SKM-1 (cell line): Measurements from ENCODE around the gene SSH2.
"Not testable (repeated sequence)": the region's sequence is repeated elsewhere in the genome, so short reads cannot be mapped to it uniquely, and the experiment has no call there.

ENCODE experiments used
- DNase-seq: peaks from one replicate; lab custom pipeline; 2025; ENCODE audit not compliant: unreplicated experiment; lab: John Stamatoyannopoulos, UW

The SSH2 gene, protein sequence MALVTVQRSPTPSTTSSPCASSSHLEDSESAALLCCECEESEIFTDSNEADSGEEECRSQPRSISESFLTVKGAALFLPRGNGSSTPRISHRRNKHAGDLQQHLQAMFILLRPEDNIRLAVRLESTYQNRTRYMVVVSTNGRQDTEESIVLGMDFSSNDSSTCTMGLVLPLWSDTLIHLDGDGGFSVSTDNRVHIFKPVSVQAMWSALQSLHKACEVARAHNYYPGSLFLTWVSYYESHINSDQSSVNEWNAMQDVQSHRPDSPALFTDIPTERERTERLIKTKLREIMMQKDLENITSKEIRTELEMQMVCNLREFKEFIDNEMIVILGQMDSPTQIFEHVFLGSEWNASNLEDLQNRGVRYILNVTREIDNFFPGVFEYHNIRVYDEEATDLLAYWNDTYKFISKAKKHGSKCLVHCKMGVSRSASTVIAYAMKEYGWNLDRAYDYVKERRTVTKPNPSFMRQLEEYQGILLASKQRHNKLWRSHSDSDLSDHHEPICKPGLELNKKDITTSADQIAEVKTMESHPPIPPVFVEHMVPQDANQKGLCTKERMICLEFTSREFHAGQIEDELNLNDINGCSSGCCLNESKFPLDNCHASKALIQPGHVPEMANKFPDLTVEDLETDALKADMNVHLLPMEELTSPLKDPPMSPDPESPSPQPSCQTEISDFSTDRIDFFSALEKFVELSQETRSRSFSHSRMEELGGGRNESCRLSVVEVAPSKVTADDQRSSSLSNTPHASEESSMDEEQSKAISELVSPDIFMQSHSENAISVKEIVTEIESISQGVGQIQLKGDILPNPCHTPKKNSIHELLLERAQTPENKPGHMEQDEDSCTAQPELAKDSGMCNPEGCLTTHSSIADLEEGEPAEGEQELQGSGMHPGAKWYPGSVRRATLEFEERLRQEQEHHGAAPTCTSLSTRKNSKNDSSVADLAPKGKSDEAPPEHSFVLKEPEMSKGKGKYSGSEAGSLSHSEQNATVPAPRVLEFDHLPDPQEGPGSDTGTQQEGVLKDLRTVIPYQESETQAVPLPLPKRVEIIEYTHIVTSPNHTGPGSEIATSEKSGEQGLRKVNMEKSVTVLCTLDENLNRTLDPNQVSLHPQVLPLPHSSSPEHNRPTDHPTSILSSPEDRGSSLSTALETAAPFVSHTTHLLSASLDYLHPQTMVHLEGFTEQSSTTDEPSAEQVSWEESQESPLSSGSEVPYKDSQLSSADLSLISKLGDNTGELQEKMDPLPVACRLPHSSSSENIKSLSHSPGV (N-terminal part only)

DNA sequence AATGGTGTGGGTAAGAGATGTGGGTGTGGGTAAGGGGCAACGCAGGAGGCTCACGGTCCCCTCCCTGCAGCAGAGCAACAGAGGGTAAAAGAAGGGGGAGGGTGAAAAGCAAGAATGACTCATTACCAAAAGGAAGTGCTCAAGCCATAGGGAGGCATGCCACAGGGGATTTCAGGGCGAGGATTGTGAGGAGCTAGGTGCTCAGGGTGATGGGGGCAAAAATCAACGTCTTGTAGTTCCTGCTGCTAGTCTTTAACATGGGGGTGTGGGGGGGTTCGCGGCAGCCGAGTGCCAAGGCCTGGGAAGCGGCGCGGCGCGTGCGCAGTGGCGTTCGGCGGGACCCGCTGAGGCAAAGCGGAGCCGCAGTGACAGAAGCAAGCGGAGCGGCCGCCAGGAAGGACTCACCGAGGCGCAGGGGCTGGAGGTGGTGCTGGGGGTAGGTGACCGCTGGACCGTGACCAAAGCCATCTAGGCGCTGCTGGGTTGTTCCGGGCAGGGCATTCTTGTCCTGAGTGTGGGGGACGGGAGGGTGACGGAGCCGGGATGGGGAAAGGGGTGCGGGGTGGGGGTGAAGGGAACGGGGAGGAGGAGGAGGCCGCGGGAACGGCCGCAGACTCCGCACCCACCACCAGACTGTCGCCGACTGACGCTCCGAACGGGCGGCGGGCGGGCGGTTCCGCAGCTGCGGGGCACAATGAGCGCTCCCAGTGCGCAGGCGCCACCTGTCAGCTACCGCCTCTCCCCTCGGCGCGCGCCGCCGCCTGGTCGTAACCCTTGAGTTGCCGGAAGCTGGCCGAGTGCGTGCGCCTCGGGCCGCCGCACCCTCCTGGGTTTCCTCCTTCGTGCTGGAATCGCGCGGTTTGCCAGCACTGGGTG lies at the start of gene SSH2:
Gene SSH2 (minus strand): TSS at position 696 of the 876 bp plus-strand sequence. CDS start 228 bp downstream, at position 468.
- DNase-seq, result peak; percentile 80

DNA sequence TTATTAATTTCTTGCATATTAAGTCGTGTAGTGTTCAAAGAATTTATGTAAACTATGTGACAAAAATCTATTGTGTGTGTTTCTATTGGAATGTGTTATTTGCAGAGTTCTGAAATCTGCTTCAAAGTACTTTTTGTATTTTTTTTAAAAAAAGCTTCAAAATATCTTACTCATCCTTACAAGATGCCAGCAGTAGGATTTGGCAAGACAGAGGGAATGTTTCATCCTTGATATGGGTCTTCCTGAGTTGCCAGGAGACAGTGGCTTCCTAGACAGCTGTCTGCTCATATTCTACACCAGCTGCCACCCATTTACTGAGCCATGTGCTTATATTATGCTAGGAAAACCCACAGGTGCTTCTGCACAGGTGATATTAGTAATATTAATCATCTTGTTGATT lies 47.8 kb upstream of the SSH2 start:
- DNase-seq, result no peak

DNA sequence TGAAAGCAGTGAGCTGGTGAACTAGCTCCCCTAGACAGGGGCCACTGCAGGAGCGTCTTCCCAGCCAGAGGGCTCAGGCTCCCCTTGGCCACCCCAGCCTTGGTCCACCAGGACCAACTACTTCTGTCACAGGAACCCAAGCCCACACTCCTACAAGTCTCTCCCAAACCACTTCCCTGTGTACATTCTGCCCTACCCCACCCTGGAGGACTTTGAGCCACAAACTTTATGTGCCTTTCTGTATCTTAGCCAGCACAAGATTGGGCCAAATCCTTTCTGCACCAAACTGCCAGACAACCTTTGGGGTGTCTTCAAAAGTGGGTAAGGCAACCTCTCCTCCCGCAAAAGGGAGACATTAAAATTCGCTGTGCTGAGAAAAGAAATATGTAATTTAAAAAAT lies 43.0 kb upstream of the SSH2 start:
- no peak for DNase-seq

DNA sequence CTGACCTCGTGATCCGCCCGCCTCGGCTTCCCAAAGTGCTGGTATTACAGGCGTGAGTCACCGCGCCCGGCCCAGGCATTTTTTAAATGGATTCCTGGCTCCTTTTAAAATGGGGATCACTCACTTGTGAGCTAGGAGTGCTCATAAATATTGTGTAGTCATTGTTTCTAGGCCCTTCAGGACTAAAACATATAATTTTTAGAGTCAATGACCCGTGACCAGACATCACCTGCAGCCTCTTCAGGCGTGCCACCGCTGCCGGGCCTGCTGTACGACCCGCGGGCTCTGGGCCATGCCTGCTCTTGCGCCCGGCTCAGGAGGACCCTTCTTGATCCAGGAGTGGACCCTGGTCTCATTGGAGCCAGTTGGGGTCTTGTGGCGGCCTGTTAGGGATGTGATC lies 42.2 kb upstream of the SSH2 start:
- DNase-seq, result no peak

DNA sequence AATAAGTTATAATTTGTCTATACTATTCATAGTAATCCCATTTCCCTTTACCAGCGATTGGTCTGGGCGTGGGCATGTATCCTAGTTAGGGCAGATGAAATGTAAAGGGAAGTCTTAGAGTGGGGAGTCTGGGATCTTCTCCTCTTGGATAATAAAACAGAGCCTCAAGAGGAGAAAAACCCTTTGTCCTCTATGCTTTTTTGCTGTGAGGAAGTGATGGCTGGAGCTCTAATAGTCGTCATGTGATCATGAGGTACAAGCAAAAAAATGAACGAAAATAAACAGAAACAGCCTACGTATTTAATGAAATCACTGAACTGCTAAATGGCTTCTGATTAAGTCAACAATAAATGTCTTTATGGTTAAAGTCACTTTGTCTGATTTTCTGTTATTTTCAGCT lies 38.2 kb upstream of the SSH2 start:
- DNase-seq, result no peak

DNA sequence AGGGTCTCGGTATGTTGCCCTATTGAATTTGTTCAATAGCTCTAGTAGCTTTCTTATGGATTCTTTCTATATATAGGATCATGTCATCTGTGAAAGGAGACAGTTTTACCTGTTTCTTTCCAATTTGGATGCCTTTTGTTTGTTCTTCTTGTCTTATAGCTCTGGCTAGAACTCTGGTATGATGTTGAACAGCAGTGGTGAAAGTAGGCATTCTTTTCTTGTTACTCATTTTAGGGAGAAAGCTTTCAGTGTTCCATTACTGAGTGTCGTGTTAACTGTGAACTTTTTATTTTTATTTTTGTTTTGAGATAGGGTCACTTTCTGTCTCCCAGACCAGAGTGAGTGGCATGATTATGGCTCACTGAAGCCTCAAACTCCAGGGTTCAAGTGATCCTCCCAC lies 32.6 kb upstream of the SSH2 start:
- no peak for DNase-seq

DNA sequence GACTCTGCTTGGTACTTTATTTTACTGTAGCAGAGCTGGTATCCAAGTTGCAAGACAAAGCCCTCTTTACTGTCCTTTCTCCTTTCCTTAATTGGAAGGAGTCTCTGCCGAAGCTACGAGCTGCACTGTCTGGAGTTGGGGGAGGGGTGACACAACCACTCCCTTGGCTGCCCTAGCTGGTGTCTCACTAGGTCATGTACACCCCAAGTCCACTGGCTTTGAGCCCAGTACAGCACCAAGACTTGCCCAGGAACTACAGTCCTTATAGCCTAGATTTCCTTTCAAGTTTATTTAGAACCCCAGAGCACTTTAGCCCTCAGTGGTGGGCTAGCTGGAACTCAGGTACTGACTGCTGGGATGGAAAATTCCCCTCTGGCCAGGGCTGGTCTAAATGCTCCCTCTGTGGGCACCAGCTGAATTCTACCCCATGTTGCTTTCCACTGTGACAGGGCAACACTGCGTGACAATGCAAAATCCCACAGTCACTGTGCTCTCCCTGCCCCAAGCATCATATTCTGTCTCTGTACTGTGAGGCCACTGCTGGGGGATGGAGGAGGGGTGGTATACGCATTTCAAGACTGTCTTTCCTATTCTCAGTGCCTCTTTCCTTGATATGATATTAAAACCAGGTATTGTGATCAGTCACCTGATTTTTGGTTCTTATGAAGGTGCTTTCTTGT lies 29.8 kb upstream of the SSH2 start:
- no peak for DNase-seq

DNA sequence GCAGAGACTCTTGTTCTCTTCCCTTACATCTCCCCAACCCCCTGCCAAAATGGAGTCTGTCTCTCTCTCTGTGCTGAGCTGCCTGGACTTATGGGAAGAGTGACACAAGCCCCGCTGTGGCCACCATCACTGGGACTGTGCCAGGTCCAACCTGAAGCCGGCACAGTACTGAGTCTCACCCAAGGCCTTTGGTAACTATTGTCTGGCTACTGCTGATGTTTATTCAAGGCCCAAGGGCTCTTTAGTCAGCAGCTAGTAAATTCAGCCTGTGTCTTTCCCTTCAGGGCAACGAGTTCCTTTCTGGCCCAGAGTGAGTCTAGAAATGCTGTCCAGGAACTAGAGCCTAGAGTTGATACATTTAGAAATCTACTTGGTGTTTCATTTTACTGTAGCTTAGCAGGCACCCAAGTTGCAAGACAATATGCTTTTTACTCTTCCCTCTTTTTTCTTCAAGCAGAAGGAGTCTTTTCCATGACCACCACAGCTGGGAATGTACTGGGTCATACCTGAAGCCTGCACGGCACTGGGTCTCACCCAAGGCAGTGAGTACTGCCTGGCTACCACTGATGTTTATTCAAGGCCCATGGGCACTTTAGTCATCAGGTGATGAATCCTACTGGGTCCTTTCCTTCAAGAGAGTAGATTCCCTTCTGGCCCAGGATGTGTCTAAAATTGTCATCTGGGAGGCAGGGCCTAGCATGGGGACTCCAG lies 29.1 kb upstream of the SSH2 start:
- DNase-seq, result no peak

DNA sequence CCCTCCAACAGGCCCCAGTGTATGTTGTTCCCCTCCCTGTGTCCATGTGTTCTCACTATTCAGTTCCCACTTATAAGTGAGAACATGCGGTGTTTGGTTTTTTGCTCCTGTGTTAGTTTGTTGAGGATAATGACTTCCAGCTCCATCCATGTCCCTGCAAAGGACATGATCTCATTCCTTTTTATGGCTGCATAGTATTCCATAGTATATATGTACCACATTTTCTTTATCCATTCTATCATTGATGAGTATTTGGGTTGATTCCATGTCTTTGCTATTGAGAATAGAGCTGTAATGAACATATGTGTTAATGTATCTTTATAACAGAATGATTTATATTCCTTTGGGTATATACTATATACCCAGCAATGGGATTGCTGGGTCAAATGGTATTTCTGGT lies 27.5 kb upstream of the SSH2 start:
- not testable (repeated sequence) for DNase-seq

DNA sequence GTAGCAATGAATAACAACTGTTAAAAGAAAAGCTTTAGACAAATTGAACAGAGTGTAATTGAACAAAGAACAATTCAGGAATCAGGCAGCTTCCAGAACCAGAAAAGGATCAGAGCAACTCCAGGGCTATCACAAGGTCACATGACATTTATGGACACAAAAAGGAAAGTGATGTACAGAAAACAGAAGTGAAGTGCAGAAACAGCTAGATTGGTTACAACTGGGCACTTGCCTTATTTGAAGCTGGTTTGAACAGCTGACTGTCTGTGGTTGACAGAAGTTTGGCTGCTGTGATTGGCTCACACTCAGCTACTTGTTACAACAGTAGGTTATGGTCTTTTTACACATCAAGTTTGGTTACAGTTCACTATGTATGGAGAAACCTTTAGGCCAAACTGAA lies 26.2 kb upstream of the SSH2 start:
- DNase-seq, result no peak

DNA sequence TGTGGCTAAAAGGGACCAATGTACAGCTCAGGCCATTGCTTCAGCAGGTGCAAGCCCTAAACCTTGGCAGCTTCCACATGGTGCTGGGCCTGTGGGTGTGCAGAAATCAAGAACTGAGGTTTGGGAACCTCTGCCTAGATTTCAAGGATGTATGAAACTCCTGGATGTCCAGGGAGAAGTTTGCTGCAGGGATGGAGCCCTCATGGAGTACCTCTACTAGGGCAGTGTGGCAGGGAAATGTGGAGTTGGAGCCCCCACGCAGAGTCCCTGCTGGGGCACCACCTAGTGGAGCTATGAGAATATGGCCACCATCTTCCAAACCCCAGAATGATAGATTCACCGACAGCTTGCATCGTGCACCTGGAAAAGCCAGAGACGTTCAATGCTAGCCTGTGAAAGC lies 24.4 kb upstream of the SSH2 start:
- no peak for DNase-seq

DNA sequence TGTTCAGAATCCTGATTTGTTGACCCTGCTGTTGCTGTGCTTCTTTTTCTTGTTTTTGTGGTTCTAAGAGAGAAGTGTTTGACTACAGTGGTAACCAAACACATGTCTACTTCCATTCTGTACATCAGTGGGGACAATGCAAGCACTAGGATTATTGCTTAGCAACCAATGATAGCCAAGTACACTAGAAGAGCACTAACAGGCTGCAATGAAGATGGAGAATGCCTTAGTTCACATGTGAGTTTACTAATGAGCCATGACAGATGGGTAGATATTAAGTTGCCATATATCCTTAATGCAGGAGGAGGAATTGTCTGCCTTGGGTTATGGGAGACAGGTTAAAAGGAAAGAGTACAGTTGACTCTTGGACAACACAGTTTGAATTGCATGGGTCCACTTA lies 19.7 kb upstream of the SSH2 start:
- no peak for DNase-seq

DNA sequence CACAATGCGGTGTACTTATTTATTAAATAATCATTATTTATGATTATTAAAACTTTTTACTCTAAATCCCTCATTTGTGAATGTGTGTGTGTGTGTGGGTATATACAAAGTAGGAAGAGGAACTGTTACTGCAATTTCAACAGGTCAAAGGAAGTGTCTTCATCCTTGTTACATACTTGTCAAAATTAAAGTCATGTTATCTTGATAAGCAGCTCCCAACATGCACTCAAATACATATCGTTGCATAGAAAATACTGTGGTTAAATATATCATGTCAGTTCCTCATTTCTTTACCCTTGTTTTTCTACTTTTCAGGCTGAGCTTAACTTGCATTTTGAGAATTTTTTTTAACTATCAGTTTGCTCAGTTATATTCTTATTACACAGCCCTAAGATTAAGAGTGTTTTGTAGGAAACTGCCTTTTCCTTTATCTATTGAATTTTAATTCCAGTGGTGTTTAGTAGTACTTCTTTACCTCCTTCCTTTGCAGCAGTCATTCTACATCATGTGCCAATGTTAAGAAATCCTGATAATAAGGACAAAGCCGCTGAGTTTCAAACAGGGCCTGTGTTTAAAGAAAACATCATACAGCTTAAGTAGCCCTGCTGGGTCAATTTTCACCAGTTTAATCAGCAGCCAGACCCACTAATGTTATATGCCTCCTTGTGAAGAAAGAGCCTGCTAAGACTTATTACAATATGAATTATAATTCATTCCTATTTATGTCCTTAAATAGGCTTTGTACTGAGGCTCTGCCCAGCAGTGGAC lies 18.6 kb upstream of the SSH2 start:
- peak; percentile 91 for DNase-seq

DNA sequence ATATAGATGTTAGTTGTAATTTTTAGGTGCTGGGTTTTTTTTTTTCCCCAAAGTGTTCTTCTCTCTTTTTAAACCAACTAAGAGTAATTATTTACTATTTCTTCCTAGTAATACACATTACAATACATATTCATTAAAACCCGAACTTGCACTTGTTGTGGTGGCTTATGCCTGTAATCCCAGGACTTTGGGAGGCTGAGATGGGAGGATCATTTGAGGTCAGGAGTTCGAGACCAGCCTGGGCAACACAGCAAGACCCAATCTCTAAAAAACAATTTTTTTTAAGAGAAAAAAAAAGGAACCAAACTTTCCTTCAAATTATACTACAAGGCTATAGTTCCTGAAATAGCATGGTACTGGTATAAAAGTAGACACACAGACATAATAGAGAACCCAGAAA lies 15.3 kb upstream of the SSH2 start:
- no peak for DNase-seq

DNA sequence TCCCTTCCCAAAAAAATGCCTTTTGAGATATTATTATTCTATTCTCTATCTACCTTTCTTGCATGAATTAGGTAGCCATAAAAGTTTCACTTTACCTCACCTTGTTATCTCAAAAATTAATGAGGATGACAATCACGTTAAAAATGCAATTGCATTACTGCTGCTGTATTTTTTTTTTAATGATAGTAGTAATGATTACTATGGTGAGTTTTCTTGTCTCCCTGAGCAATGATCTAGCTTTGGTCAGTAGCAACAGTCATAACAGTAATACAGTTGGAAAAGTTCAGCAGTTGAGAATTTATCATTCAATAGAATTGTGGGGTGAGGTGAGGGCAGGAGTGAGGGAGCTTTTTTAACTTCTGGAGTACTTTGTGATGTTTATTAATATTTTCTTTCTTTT lies 11.3 kb upstream of the SSH2 start, which contains the start of gene EFCAB5:
Gene EFCAB5 (plus strand): TSS at position 301 of the 400 bp plus-strand sequence. CDS start 163 bp downstream, outside the sequence.
- no peak for DNase-seq

DNA sequence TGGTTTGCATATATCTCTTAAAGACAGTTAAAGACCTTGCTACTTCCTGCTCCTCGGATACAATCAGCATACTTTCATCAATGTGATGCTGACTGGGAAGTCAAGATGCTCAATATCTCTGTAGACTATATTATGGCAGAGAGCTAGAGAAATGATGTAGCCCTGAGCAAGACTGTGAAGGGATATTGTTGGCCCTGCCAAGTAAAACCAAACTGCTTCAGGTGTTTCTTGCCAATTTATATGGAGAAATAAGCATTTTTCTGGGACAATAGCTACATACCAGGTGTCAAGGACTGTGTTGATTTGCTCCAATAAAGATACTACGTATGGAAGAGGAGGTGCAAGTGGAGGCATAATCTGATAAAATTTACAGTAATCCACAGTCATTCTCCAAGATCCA lies 6.7 kb upstream of the SSH2 start:
- no peak for DNase-seq

DNA sequence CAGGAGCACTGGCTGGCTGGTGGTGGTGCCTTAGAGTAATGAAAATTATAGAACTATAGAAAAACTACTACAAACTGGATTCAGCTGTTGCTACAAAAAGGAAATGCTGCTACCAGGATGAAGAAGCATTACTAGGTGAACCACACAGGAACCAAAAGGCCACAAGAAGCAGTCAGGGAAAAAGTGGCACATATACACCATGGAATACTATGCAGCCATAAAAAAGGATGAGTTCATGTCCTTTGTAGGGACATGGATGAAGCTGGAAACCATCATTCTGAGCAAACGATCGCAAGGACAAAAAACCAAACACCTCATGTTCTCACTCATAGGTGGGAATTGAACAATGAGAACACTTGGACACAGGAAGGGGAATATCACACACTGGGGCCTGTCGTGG lies 5.9 kb upstream of the SSH2 start:
- not testable (repeated sequence) for DNase-seq

DNA sequence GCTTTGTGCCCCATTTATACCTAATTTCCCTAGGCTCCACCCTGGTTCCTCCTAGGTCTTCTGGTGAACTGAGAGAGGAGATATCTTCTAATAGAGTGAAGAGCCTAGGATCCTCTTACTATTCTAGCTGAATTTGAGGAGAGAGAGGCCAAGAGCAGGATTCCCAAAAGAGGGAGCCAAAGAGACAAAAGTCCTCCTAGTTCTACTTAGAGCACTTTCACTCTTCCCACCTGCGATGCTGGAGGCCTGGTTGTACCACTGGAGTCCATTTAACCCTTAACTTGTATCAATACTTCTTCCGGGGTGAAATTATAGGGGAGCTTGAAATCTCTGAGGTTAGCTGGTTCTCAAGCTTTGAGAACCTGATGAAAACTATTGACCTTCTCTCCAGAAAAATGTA lies 3.4 kb upstream of the SSH2 start:
- DNase-seq, result no peak
